ENCODE results near the gene SMOC2. TPM values are rescaled to one million over a fixed set of nuclear protein-coding genes. Genes with fewer than 3 reads are reported as not detected.
"Not testable (repeated sequence)": the region's sequence is repeated elsewhere in the genome, so short reads cannot be mapped to it uniquely, and the experiment has no call there.

Gene SMOC2
- polyA plus RNA-seq, 1 of the 3 experiments (the other 2 are of a cell fraction): not detected

GRCh38 chr6:168609914-168610490 lies 169.0 kb downstream of the SMOC2 start:
- Histone ChIP-seq H3K4me3 (ENCODE audit: low read depth in 2 of 2, low read length in 1 of 2) (no peak overlapping the region), H3K27ac (ENCODE audit: low read depth in 2 of 2, low read length in 1 of 2) (no peak overlapping the region), H3K4me2 (no peak overlapping the region), H3K4me1 (ENCODE audit: control insufficient read depth in 1 of 2, insufficient read depth in 2 of 2, low read depth in 1 of 2, low read length in 1 of 2) (no peaks in the 10 kb centered on the region; a peak in 1 of 4 replicates), H2AFZ (ENCODE audit: low read depth) (no peak overlapping the region), H4K20me1 (ENCODE audit: insufficient read depth) (no peaks in the 10 kb centered on the region), H3K27me3 (ENCODE audit: insufficient read depth) (no peaks in the 10 kb centered on the region), H3K9ac (no peak overlapping the region), H3K9me2 (no peaks in the 10 kb centered on the region), H3K79me2 (ENCODE audit: insufficient read depth) (no peaks in the 10 kb centered on the region), H3K9me3 (no peaks in the 10 kb centered on the region), H3K36me3 (replicated peaks in 1 of 2; ENCODE audit: control insufficient read depth in 1 of 2, insufficient read depth in 2 of 2, low read length in 1 of 2) (no peaks in the 10 kb centered on the region), H3F3A (replicated peaks; ENCODE audit: insufficient read depth) (no peaks in the 10 kb centered on the region)
- ChIA-PET CTCF (interaction anchor here (1.0 to 1.1 kb wide), 2 partner anchors 67 to 273 kb away, joined by 3 read pairs; no protein-coding TSS in a partner anchor), POLR2A (no interaction called here)
- TF ChIP-seq SMC3 (IDR thresholded peaks at IDR 0.05; ENCODE audit: low read depth, low read length): no peak
- no peak for TF ChIP-seq EZH2phosphoT487 (IDR thresholded peaks at IDR 0.05; ENCODE audit: borderline replicate concordance, low read depth)
- no peak for TF ChIP-seq REST (IDR thresholded peaks at IDR 0.05; ENCODE audit: low read depth, low read length)
- no peak for TF ChIP-seq MEF2A (IDR thresholded peaks at IDR 0.05; ENCODE audit: borderline replicate concordance, low read depth)
- no peak for TF ChIP-seq RCOR1 (IDR thresholded peaks at IDR 0.05; ENCODE audit: low read length)
- TF ChIP-seq SIN3A (IDR thresholded peaks at IDR 0.05; ENCODE audit: borderline replicate concordance, low read depth, low read length): no peak
- no peak for TF ChIP-seq IRF3 (IDR thresholded peaks at IDR 0.05; ENCODE audit: low read depth, low read length)
- no peak for TF ChIP-seq MXI1 (IDR thresholded peaks at IDR 0.05; ENCODE audit: low read depth, low read length)
- no peak for TF ChIP-seq RAD21 (IDR thresholded peaks at IDR 0.05; ENCODE audit: low read length)
- no peak for TF ChIP-seq YY1 (IDR thresholded peaks at IDR 0.05; ENCODE audit: low read depth)
- TF ChIP-seq MAX (IDR thresholded peaks at IDR 0.05; ENCODE audit: low read depth): no peak
- TF ChIP-seq JUND (IDR thresholded peaks at IDR 0.05): no peak
- TF ChIP-seq RXRA (IDR thresholded peaks at IDR 0.05; ENCODE audit: borderline replicate concordance, low read depth): no peak
- no peak for TF ChIP-seq ELF1 (IDR thresholded peaks at IDR 0.05)
- TF ChIP-seq TAF1 (IDR thresholded peaks at IDR 0.05; ENCODE audit: borderline replicate concordance, low read depth, low read length): no peak
- WGBS (ENCODE audit: low lambda C conversion rate): 37% methylated on average over 9 of the region's 9 CpGs
- no peak for DNase-seq

- H2AFZ ChIP-seq (ENCODE audit: low read depth); H3F3A ChIP-seq (replicated peaks; ENCODE audit: insufficient read depth); DNase-seq; H3K9me2 ChIP-seq; H3K9me3 ChIP-seq; POLR2A ChIA-PET; H3K4me3 ChIP-seq (ENCODE audit: low read depth in 2 of 2, low read length in 1 of 2); H4K20me1 ChIP-seq (ENCODE audit: insufficient read depth); H3K4me2 ChIP-seq; CTCF ChIA-PET; H3K4me1 ChIP-seq (ENCODE audit: control insufficient read depth in 1 of 2, insufficient read depth in 2 of 2, low read depth in 1 of 2, low read length in 1 of 2); H3K27me3 ChIP-seq (ENCODE audit: insufficient read depth); H3K36me3 ChIP-seq (replicated peaks in 1 of 2; ENCODE audit: control insufficient read depth in 1 of 2, insufficient read depth in 2 of 2, low read length in 1 of 2); H3K9ac ChIP-seq; H3K27ac ChIP-seq (ENCODE audit: low read depth in 2 of 2, low read length in 1 of 2); H3K79me2 ChIP-seq (ENCODE audit: insufficient read depth): not testable (repeated sequence)
- WGBS (ENCODE audit: low lambda C conversion rate): no CpG with 5 or more reads among the region's 12 CpGs
Measured at GRCh38 chr6:168610966-168611365, 170.0 kb downstream of the SMOC2 start.
